DMS114 treated with DMSO at 0.1 percent for 48 hours (cell line): ENCODE results near the gene STAT1.
"Not testable (repeated sequence)": the region's sequence is repeated elsewhere in the genome, so short reads cannot be mapped to it uniquely, and the experiment has no call there.

ENCODE experiments used
- DNase-seq: peaks from one replicate; lab custom pipeline; 2025; ENCODE audit not compliant: unreplicated experiment; lab: John Stamatoyannopoulos, UW

Gene STAT1

GRCh38 chr2:190965580-190966222 is 48.3 kb downstream of the STAT1 start:
- no peak for DNase-seq

DNA sequence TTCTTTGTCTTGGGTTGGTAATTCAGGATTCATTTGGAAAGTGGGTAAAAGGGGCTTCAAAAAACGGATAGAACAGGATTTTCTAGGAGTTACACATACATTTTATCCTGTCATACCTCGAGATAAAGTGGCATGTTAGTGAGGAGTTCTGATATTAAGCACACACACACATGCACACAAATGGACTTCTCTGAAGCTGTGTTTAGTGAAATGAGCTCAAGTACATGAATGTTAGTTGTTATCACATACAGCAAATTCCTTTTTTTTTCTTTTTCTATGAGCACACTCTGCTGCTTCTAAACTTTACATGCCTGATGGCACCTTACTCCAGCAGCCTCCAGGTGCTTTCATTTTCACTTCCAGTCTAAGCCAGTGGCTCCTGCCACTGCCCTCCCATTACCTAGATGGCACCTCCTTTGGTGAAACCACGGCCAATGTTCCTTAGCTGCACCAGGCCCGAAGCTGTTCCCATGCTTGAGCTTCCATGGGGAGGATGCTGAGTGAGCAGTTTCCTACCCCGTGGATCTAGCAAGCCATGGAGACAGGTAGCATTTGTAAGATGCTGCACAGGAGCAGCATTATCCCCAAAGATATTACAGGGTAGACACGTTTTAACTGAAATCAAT is 49.7 kb downstream of the STAT1 start:
- no peak for DNase-seq

GRCh38 chr2:190963088-190963487 is 50.9 kb downstream of the STAT1 start:
- DNase-seq = no peak

DNA sequence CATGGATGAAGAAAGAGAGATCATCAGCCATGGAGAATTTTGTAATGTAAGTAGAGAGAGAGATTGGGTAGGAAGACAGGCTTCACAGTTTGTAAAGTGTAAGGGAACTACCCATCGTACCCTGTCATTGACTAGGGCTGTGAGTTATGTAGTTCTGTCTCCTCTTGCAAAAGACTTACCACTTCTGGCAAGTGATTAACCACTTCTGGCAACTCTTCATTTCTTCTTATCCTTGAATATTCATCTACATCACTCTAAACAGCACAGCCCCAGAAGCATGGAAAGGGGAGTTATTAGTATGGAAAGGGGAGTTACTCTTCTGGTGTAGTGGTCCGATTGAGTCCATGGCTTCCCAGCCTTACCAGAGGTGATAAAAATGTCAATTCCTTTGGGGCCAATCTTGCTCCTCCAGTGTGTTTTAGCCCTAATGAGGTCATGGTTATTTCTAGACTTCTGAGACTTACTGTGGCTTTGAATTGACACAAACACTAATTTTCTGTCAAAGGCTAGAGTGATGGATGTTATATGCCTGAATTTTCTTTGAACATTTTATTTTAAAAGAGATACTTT is 52.0 kb downstream of the STAT1 start:
- DNase-seq = no peak

GRCh38 chr2:190961117-190961516 is 52.9 kb downstream of the STAT1 start:
- not testable (repeated sequence) for DNase-seq

DNA sequence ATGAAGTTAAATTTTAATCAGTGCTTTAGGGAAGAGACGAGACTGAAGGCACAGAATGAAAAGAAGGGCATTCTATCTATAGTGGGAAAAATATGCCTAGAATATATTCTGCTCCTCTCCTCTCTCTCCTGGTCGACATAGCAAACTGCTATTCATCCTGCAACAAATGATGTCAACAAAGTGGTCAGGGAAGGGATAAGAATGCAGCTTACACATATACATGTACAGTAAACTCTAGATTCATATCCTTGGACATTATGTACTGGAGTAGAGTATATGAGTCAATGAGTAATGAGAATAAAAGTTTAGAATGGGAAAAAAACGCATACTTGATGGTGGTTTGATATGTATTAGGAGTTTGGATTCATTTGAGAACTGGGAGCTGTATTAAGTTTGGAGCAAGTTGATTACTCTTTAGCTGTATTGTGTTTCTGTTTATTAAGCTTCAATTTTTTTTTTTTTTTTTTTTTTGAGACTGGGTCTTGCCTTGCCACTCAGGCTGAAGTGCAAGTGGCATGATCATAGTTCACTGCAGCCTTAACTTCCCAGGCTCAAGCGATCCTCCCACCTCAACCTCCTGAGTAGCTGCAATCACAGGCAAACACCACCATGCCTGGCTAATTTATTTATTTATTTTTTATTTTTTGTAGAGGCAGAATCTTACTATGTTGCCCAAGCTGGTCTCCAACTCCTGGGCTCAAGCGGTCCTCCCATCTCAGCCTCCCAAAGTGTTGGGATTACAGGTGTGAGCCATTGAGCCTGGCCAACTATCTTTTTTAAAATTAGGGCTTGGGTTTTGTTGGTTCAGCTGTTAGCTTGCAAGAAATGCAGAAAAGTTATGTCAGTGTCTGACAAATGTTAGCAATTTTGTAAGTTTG is 53.8 kb downstream of the STAT1 start:
- DNase-seq = no peak

GRCh38 chr2:190953257-190953656 is 60.7 kb downstream of the STAT1 start:
- no peak for DNase-seq

GRCh38 chr2:190950566-190950991 is 63.4 kb downstream of the STAT1 start:
- DNase-seq = no peak

- DNase-seq = no peak
Measured at GRCh38 chr2:190948671-190949070, 65.3 kb downstream of the STAT1 start.

DNA sequence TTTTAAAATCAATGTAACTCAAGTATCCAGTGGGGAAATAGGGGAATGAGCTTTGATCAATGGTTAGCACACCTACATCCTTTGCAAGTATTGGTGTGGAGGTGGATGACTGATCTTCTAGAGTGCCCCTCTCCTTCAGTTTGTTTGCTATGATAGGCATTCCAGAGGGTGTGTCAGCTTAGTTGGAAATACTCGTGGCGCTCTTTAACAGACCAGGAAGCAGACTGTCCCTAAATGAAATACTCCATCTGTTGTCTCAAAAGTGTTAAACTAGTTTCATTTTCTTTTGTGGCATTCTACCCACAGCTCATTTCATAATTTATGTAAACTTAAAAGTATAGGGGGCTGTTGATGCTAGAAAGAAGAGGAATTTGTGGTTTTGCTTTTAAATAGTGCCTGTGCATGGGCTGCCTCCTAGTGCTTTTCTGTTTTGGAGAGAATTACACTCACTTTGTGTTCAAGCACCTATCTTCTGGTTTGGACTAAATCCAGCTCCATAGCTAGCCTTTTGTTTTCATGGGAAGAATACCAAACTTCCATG is 66.2 kb downstream of the STAT1 start:
- no peak for DNase-seq

DNA sequence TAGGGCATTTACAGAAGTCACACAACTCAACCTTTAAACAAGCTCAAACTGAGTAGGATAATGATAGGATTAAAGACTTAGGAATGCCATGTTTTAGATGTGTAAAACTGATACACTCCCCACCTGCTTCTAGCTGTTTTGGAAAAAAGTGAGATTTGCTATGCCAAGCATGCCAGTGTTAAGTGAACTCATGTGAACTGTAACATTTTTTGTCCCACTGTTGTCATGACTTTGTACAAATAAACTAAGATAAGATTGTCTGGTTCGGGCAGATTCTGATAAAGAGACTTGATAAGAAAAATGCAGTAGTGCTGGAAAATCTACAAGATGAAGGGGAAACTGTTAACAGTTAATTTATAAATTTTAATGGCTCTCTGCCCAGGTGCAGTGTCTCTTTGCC is 66.8 kb downstream of the STAT1 start:
- no peak for DNase-seq

DNA sequence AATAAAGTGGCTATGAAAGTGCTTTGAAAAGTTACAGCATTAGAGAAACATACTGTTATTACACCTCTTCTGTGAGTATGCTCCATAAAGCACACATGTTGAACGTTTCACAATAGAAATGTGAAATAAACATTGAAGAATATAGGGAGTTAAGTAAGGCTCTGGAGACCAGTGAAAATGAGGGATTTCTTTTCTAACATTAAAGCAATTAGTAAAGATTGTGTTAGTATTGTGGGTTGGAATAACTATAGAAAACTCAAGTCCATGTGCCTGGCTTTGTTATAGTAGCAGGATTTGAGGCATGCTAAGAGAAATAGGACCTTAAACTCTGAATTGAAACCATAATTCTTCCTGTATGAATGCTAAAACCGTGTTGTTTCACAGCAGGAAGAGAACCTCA is 70.3 kb downstream of the STAT1 start:
- no peak for DNase-seq

GRCh38 chr2:190942697-190943096 is 71.3 kb downstream of the STAT1 start:
- DNase-seq = no peak

- no peak for DNase-seq
Measured at GRCh38 chr2:190941571-190941970, 72.4 kb downstream of the STAT1 start.

DNA sequence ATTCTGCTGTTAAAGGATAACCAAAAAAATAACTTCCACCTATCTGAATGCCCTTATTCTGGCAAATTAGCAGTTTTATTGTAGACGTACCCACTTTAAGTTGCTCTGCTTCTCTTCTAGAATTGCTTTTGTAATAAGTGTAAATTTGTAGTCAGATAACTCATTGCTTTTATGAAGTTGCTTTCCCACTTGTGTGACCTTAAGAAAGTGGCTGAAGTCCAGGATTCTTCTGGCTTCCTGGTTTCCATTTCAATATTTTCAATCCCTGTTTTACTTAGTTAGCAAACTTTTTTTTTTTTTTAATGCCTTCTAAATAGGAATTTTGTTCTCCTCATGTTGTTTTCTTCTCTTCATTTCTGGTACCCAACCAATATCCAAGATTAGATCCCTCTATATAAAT is 73.5 kb downstream of the STAT1 start:
- DNase-seq = no peak

DNA sequence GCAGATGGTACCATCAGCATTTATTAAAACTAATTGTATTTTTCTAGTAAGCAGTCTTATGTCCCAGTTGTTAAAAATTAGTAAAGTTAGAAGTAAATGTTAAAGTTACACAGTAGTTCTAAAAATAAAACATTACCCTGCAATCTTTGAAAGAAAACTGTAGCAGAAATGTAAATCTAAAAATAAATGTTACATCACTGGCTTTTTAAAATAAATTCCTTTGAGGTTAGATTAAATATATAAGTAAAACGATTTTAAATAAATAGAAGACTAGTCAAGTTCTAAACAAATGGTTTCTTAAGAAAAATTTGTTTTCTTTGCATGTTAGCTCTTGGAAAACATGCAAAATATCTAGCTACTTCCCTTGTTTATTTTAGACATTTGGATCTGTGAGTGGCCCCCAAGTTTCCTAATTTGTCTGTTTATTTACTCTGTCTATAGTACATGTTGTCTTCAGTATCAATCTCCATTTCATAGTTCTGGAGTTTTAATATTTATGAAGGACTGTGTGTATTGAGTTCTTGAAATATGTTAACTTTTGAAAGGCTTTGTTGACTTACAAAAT is 75.1 kb downstream of the STAT1 start:
- no peak for DNase-seq

DNA sequence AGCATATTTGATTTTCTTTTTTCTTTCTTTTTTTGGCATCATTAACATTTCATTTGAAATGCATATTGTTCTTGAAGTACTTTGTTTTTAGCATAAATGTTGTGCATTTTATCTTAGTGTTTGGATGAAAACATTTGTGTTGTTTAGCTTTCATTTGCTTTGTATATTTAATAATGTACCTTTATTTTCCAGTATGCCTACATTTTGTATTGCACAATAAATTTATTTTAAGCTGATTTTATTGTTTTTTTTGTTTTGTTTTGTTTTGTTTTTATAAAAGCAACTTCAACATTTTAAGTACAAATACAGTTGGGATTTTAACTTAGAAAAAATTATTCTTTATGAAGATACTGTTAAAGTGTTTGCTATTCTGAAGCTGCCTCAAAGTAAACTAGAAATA is 78.9 kb downstream of the STAT1 start:
- DNase-seq = no peak

GRCh38 chr2:190933361-190933760 is 80.6 kb downstream of the STAT1 start:
- DNase-seq = no peak

GRCh38 chr2:190932514-190932913 is 81.5 kb downstream of the STAT1 start:
- no peak for DNase-seq

DNA sequence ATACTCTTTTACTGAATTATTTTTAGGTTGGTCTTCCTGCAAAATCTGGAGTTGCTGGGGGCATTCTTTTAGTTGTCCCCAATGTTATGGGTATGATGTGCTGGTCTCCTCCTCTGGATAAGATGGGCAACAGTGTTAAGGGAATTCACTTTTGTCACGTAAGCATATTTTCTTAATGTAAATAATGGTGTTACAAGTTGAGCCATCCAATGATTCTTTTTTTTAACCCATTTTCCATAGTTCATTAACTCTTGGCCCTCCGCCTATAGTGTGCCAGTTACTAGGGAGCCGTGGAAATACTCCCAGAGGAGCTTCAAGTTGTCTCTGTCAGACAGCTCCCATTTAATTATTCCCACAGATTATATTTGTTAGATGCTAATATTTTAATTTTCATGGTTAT is 83.6 kb downstream of the STAT1 start:
- no peak for DNase-seq

- no peak for DNase-seq
Measured at GRCh38 chr2:190929919-190930318, 84.1 kb downstream of the STAT1 start.
